HG03342 (cell line): Measurements from ENCODE around the gene RNU1-3.
"Not testable (repeated sequence)": the region's sequence is repeated elsewhere in the genome, so short reads cannot be mapped to it uniquely, and the experiment has no call there.

ENCODE experiments used
- ATAC-seq: cut with Tn5 transposase; IDR thresholded peaks from one replicate; pipeline ENCODE4 v1.9.1; 2021; ENCODE audit warnings: mild to moderate bottlenecking, moderate library complexity; ENCODE audit not compliant: unreplicated experiment

Gene RNU1-3

GRCh38 chr1:16623337-16623736 is 43.4 kb downstream of the RNU1-3 start:
- not testable (repeated sequence) for ATAC-seq

DNA sequence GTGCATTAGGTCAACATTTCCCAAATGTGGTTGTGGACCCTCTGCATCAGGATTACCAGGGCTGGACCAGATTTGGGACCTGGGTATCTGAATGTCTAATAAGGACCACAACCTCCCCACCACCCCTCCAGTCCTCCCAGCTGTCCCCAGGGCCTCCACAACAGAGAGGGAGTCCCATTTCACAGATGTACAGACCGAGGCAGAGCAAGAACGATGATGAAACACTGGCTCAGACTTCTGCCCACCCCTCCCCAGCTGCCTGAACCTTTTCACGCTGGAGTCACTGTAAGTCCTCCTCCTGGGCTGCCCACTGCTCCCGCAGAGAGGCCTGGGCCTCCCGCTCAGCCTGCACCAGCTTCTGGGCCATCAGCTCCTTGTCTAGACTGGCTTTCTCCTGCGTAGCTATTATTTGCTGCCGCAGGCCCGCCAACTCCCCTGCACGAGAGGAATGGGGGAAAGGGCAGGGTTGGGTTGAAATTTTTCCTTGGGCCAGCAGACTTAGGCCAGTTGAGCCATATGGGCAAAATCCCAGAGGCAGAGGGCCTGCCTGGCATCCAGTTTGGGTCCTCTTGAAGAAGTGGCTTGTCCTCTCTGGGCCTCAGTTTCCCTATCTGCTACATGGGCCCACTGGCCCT is 45.0 kb downstream of the RNU1-3 start:
- ATAC-seq: not testable (repeated sequence)

DNA sequence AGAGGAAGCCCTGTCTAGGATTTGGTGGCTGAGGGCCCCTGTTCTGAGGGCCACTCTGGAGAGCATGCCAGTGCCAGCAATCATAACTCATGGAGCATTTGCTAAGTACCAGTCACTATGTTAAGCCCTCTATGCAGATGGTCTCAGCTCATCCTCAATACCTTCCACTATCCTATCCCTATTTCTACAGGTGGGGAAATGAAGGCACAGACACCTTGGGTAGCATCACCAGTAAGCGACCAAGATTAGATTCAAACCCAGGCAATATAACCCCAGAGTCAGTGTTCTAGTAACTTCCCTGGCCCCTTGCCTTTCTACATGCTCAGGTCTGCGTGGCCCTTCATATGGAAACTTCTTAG is 45.5 kb downstream of the RNU1-3 start:
- no peak for ATAC-seq

GRCh38 chr1:16619803-16620501 is 46.8 kb downstream of the RNU1-3 start:
- not testable (repeated sequence) for ATAC-seq

GRCh38 chr1:16618719-16619118 is 48.0 kb downstream of the RNU1-3 start:
- ATAC-seq: no peak

GRCh38 chr1:16617778-16618580 is 48.8 kb downstream of the RNU1-3 start:
- no peak for ATAC-seq

GRCh38 chr1:16617114-16617631 is 49.6 kb downstream of the RNU1-3 start:
- no peak for ATAC-seq
